AG10803 (cell line): Measurements from ENCODE around the gene GNG13.

Experiments
- DNase-seq: peaks from one replicate; pipeline ENCODE4 v3.0.0; 2010; ENCODE audit warnings: low read depth
- H3K4me3 ChIP-seq: 2 replicates; pipeline ENCODE4 v1.5.1; 2011; ENCODE audit warnings: mild to moderate bottlenecking, low read length, control low read depth
- CTCF ChIP-seq: conservative IDR thresholded peaks from 2 replicates; pipeline ENCODE4 v1.5.1; 2011; ENCODE audit warnings: mild to moderate bottlenecking, low read length, control low read depth, inconsistent platforms

The GNG13 gene

GRCh38 chr16:764848-765487 lies 35.6 kb downstream of the GNG13 start:
- DNase-seq: no peak
- no peak overlapping the region for H3K4me3 ChIP-seq
- no peak for TF ChIP-seq CTCF

- H3K4me3 ChIP-seq: no peak overlapping the region
- no peak for DNase-seq
- no peak for TF ChIP-seq CTCF
Observed at GRCh38 chr16:764184-764750, 36.3 kb downstream of the GNG13 start.

DNA sequence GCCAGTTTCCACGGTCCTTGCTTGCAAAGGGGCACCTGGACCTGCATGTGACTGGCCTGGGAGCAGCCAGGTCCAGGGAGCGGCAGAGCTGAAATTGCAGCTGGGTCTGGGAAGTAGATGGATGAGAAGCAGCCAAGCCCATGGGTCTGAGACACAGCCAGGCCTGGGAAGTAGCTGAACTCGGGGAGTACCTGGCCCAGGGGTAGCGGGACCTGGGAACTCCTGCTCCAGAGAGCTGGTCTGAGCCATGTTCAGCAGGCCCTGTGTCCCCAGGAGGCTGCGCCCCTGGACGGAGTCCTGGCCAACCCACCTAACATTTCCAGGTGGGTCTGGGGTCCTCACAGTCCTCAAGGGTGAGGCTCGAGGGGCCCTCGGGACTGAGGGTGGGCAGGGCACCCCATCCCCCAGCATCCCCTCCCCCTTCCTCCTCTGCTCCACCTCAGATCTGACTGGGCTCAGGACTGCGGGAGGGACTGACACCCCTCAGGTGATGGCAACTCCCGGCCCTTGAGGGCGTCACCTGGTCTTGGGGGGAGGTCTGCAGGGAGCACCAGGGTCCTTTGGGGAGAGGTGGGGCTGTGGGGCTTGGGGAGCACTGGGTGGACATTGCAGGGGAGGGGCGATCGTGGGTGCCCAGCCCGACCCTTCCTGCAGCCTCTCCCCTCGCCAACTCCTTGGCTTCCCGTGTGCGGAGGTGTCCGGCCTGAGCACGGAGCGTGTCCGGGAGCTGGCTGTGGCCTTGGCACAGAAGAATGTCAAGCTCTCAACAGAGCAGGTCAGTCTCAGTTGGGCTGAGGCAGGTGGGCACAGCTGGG lies 37.0 kb downstream of the GNG13 start:
- H3K4me3 ChIP-seq: no peak overlapping the region
- no peak for TF ChIP-seq CTCF
- no peak for DNase-seq

DNA sequence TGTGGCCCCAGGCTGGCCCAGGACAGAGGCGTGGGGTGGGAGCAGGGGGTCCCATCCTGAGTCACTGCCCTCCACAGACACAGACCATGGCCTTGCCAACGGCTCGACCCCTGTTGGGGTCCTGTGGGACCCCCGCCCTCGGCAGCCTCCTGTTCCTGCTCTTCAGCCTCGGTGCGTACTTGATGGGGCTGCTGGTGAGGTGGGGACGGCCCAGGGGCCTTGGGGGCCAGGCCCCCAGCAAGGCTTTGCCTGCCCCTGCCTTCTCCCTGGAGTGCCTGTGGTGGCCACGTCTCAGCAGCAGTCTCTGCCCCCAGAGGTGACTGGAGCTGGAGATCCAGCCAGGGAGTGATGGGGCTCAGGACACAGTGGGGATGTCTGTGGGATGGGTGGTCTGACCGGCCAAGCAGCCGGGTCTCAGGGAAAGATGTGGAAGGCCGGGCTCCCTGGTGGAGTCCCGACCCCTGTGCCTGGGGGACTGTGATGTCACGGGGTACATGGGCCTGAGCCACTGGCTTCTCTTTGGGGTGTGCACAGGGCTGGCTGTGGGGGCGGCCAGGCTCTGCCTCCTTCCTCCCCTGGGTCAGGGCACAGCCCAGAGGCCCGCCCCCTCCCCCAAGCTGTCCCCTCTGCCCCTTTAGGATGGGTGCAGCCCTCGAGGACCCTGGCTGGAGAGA lies 37.8 kb downstream of the GNG13 start:
- no peak for DNase-seq
- TF ChIP-seq CTCF: no peak
- no peak overlapping the region for H3K4me3 ChIP-seq

DNA sequence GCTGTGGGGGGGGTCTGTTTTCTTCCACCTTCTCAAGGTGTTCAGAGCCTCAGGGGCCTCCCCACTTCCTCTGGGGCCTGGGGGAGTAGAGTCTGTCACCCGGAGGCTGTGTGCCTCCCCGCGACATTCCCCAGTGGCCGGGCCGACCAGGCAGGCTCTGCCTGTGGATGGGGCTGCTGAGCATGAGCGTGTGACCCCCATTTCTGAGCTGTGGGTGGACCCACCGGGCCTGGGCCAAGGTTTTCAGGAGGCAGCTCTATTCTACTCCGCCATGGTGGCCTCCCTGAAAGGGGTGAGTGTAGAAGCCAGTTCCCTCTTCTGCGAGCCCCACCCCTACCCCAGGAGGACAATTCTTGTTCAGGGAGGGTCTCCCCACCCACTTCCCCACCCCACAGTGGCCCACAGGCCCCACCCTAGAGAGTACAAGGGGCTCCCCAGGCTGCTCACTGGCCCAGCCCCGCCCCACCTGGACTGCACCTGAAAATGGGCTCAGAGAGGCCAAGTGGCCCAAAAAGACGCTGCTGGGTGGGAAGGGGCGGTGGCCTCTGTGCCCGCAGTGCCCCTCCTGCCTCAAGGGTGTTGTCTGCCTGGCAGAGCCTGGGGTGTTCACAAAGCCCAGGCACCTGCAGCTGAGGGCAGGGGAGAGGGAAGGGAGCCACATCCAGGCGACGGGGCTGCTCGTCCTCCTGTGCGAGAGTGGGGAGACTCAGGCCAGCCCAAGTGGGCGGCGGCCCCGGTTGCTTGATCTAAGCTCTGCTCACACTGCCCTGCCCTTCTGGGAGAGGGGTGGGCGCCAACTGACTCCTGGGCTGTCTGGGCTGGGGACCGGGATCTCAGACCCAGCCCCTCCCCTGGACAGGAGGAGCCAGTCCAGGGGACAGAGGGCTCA lies 38.7 kb downstream of the GNG13 start:
- no peak overlapping the region for H3K4me3 ChIP-seq
- no peak for TF ChIP-seq CTCF

DNA sequence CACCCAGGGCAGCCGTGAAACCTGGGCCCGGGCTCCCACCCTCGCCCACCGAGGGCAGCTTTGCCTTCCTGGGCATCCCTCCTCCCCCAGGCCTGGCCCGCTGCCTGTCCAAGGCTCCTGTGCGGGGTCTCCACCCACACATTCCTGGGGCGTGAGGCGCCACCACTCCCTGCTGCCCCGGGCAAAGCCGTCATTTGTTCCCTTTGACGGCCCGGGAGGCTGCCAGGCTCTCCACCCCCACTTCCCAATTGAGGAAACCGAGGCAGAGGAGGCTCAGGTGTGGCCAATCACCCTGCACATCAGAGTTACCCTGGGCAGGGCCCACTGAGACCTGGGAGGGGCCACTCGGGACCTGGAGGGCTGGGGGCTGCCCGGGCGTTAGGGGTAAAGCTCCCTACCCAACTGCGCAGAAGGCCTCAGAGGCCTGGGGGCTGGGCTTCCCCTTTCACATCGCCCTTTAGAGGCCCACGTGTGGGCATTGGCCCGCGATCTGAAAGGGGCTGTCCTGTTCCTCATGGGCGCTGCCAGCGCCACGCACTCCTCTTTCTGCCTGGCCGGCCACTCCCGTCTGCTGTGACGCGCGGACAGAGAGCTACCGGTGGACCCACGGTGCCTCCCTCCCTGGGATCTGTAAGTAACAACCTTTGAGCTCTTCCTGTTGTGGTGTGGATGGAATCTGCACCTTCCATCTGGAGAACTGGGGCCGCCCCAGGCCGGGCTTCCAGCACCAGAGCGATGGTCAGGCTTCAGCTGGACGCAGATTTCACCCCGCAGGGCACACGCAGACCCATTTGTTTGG lies 39.8 kb downstream of the GNG13 start, which contains the start of gene MSLN:
Gene MSLN (plus strand): TSS at position 190 of the 799 bp plus-strand sequence. CDS start 1,947 bp downstream, outside the sequence.
- TF ChIP-seq CTCF: no peak
- DNase-seq: no peak
- no peak within 1 kb of the TSS for H3K4me3 ChIP-seq

More for the DNA sequence above, 38.7 kb downstream of the GNG13 start:
- DNase-seq: no peak
